Measurements from ENCODE around the gene LYSET.
A peak's percentile ranks its signal among the peaks of the same experiment; 100 is the strongest.
"Not testable (repeated sequence)": the region's sequence is repeated elsewhere in the genome, so short reads cannot be mapped to it uniquely, and the experiment has no call there.

The LYSET gene

GRCh38 chr14:93169619-93170018 is 15.5 kb upstream of the LYSET start:
- not testable (repeated sequence) for DNase-seq

- not testable (repeated sequence) for DNase-seq
Observed at GRCh38 chr14:93170141-93170540, 15.0 kb upstream of the LYSET start.

GRCh38 chr14:93171376-93171775 is 13.7 kb upstream of the LYSET start:
- no peak for DNase-seq

GRCh38 chr14:93173943-93174395 is 11.1 kb upstream of the LYSET start:
- DNase-seq, result no peak

DNA sequence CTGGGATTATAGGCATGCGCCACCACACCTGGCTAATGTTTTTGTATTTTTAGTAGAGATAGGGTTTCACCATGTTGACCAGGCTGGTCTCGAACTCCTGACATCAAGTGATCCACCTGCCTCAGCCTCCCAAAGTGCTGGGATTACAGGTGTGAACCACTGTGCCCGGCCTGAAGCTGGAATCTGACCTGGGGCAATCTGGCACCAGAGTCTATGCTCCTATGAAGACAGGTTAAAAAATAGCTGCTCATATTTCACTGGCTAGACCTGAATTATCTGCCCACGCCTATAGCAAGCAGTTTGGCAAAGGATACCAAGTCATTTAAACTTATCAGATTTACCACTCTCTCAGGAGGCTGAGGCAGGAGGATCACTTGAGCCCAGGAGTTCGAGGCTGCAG is 10.4 kb upstream of the LYSET start:
- DNase-seq, result not testable (repeated sequence)

GRCh38 chr14:93175492-93175891 is 9.6 kb upstream of the LYSET start:
- DNase-seq, result no peak

DNA sequence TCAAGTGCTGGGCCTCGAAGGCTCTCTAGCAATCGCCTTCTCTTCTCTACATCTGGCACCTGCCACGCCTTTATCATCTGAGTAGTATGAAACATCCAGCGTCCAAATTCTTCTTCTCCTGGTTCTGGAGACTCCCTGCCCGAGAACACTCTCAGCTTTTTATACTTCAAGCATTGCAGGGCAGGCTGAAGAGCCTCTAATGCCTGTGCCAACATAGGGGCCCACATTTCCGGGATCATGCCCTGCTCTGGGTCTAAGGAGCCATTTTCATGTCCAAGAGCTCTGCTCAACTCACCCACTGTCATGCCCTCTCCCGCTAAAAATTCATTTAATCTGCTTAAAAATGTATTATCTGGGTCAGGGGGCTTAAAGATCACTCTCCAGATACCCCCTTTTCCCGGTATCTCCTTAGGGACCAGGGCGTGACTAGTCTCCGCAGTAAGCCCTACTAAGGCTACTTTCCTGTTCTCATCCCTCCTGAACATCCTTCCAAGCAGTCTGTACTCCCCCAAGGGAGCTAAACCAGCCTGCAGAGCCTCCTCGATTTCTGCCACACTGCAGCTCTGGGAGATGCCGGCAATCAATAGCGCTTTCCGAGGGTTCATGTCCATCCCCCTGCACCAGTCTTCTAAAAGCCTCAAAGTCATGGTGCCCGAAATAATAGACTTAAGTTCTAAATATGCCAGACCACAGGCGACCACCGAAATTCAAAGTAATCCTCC is 1.4 kb upstream of the LYSET start:
- peak; percentile 39 for DNase-seq

GRCh38 chr14:93185349-93185720 is 218 bp downstream of the LYSET start:
- DNase-seq, result no peak

DNA sequence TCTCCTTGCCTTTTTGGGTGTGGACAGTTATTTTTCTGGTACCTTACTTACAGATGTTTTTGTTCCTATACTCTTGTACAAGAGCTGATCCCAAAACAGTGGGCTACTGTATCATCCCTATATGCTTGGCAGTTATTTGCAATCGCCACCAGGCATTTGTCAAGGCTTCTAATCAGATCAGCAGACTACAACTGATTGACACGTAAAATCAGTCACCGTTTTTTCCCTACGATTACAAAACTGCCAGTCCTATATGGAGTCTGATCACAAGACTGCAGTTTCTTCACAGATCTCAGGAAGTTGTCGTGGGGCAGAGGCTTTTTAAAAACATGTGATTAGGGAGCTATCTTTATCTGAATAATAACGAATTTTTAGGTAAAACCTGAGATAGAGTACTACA is 1.3 kb downstream of the LYSET start:
- DNase-seq, result no peak

DNA sequence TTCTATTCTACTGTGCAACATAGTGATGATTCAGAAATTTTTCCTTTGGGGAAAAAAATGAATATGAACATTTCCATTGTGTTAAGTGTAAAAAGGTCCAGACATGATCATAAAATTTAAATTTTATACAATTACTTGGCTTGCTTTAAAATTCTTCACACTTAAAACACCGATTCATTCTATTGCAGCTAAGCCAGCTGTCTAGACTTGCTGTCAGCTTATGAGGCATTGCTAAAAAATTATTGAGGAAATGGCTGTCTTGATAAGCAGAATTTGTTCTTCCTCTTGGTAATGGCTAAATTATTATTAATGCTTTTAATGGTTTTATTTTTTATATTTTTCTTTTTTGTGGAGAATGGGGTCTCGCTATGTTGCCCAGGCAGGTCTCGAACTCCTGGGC is 1.8 kb downstream of the LYSET start:
- DNase-seq, result no peak

GRCh38 chr14:93195316-93195999 is 10.3 kb downstream of the LYSET start:
- DNase-seq, result no peak

DNA sequence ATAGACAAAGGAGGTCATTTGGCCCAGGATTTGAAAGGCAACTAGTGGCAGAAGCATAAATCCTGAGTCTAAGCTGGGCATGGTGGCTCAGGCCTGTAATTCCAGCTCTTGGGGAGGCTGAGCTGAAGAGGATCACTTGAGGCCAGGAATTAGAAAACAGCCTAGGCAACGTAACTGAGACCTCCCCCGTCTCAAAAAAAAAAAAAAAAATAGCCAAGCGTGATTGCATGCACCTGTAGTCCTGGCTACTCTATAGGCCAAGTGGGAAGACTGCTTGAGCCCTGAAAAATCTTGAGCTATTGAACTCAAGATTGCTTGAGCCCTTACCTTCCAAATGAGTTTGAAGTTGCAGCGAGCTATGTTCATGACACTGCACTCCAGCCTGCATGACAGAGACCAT is 13.9 kb downstream of the LYSET start:
- no peak for DNase-seq

- no peak for DNase-seq
Observed at GRCh38 chr14:93200553-93200952, 15.4 kb downstream of the LYSET start.

GRCh38 chr14:93201155-93201704 is 16.1 kb downstream of the LYSET start:
- DNase-seq, result no peak

- DNase-seq, result peak; percentile 97
Observed at GRCh38 chr14:93206793-93207467, 21.8 kb downstream of the LYSET start, which contains the start of the genes GON7 and UBR7. GON7 (minus strand) TSS chr14:93207065; CDS start chr14:93207037, 28 bp downstream. UBR7 (plus strand) TSS chr14:93207256; CDS start chr14:93207292, 36 bp downstream.

DNA sequence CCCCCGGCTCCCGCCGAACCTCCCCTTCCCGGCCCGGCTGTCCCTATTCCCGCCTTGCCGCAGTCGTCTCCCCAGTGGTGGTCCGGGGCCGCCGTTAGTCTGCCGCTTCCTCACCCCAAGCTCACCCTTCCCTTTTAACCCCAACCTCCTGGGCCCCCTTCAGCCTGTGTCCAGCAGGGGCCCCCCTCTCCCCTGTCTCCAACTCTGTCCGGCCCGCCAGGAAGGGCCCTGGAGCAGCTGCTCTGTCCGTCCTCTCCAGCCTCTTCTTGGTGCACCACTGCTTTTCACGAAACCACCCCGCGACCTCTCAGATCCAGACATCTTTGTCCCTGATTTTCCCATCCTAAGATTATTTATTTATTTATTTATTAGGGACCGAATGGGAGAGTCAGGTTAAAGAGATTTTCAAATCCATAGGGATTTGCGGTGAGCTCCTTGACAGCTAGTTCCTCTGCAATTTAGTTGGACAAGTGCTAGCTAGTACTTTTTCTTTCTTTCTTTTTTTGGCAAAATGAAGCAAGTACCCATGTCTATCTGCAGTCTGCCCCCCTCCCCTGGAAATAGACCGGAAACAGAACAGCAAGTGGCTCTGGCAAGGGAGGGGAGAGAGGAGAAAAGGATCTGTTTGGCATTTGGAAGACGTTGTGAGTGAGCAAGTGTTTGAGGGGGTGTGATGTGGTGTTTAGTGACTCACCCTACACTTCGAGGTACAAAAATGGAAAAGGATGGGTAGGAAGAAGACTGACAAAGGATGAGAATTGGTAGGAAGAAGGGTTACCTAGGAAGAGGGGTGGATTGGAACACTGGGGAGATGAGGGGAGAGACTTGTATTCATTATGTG is 22.6 kb downstream of the LYSET start:
- DNase-seq, result peak; percentile 61

DNA sequence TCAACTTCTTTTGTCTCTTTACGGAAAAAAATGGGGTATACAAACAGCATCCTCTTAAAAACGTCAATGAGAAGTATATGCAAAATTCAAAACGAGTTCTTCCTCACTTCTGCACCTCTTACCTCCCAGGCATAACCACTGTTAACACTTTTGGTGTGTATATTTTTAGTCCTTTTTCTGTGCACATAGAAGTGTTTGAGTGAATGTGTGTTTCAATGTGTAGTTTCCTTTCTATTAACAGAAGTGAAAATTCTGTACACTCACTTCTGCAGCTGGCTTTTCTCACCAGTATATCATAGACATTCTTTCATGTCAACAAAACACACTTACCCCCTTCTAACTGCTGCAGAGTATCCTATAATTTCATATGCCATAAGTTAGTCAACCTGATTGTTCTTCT is 27.3 kb downstream of the LYSET start:
- DNase-seq, result no peak

DNA sequence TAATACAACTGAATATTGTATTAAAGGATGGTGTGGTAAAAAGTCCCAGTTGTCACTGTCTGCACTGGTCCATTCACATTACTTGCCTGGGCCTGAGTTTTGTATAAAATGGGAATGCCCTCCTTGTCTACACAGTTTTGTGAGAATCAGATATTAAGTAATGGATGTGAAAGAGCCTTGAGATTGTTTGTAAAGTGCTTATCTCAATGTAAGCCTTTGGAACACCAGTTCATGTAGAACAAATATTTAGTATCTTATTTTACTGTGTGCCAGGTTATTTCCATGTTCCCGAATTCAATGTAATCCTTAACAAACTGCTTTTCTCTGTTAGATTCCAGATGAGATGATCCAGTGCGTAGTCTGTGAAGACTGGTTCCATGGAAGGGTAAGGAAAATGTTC is 29.5 kb downstream of the LYSET start:
- no peak for DNase-seq

- peak; percentile 73 for DNase-seq
Observed at GRCh38 chr14:93219103-93219726, 34.1 kb downstream of the LYSET start.

DNA sequence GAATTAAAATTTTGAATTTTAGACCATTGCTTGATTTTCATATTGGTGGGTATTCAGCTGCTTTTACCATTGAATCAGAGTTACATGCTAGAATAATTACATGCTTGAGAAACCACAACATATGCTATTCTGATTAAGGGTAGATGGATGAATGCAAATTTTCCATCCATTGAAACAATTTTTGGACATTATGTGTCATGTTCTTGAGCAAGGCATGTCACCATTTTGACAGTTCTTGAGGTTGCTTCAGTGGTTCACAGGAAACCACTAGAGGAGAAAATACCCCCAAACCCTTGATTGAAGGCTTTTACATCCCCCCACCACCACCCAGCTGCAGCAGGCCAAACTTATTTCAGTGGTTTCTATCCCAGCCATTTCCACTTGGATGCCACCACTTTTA is 35.4 kb downstream of the LYSET start:
- no peak for DNase-seq

GRCh38 chr14:93223565-93223964 is 38.4 kb downstream of the LYSET start:
- no peak for DNase-seq

DNA sequence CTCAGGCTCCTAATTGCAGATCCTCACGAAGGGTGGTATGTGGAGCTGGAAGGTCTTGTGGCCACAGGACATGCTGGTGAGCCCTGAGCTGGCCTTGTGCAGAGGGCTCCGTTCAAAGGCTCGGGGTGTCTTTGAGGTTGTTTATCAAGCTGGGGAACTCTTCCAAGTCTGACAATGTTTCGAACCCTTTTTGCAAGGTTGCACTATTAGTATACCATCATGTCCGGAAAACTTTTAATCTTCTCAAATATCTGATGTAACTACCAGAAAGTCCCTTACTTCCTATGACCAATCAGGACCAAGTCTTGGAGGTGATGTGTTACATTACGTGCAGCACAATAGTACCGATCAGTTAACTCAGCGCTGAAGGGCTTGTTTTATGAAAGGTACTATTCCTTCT is 43.4 kb downstream of the LYSET start:
- DNase-seq, result no peak
